H9 (cell line): ENCODE data around the gene DHRSX. TPM values are rescaled to one million over a fixed set of nuclear protein-coding genes. Genes with fewer than 3 reads are reported as not detected.

Experiments used
- DNase-seq: peaks from one replicate; pipeline ENCODE4 v3.0.0-alpha.2; 2017
- H2AFZ ChIP-seq: one replicate; pipeline ENCODE4 v1.6.1; 2013; ENCODE audit warnings: mild to moderate bottlenecking, low read length, control low read depth, moderate library complexity
- H2AK5ac ChIP-seq: 2 replicates; pipeline ENCODE4 v1.6.1; 2013; ENCODE audit warnings: low read length, control low read depth, mixed read lengths; ENCODE audit not compliant: insufficient read length
- H2BK120ac ChIP-seq: one replicate; pipeline ENCODE4 v1.6.1; 2013; ENCODE audit warnings: low read depth, mild to moderate bottlenecking, low read length, control low read depth, inconsistent platforms; ENCODE audit not compliant: poor library complexity, severe bottlenecking
- H2BK12ac ChIP-seq: 2 replicates; pipeline ENCODE4 v1.6.1; 2013; ENCODE audit warnings: low read length, control low read depth, mixed read lengths, low read depth; ENCODE audit not compliant: insufficient read length
- H2BK15ac ChIP-seq: 2 replicates; pipeline ENCODE4 v1.6.1; 2013; ENCODE audit warnings: low read depth, low read length, control low read depth
- H2BK20ac ChIP-seq: one replicate; pipeline ENCODE4 v1.6.1; 2013; ENCODE audit warnings: low read depth, mild to moderate bottlenecking, low read length, control low read depth, inconsistent platforms; ENCODE audit not compliant: poor library complexity, severe bottlenecking
- H2BK5ac ChIP-seq: 2 replicates; pipeline ENCODE4 v1.6.1; 2013; ENCODE audit warnings: low read length, control low read depth, mixed read lengths; ENCODE audit not compliant: insufficient read length
- H3K14ac ChIP-seq: 2 replicates; pipeline ENCODE4 v1.6.1; 2013; ENCODE audit warnings: low read length, control low read depth; ENCODE audit not compliant: insufficient read depth
- H3K18ac ChIP-seq: 2 replicates; pipeline ENCODE4 v1.6.1; 2013; ENCODE audit warnings: low read depth, mild to moderate bottlenecking, mixed read lengths, low read length, control low read depth; ENCODE audit not compliant: insufficient read length
- H3K23ac ChIP-seq: 2 replicates; pipeline ENCODE4 v1.6.1; 2013; ENCODE audit warnings: low read length, control low read depth, mixed read lengths, low read depth; ENCODE audit not compliant: insufficient read length
- H3K23me2 ChIP-seq: 2 replicates; pipeline ENCODE4 v1.6.1; 2013; ENCODE audit warnings: low read depth, mild to moderate bottlenecking, mixed read lengths, low read length, control low read depth; ENCODE audit not compliant: insufficient read length, poor library complexity, severe bottlenecking
- H3K27ac ChIP-seq: 2 replicates; pipeline ENCODE4 v1.5.1; 2013; ENCODE audit warnings: low read length, control low read depth, mixed read lengths, low read depth; ENCODE audit not compliant: insufficient read length
- H3K27me3 ChIP-seq: 2 replicates; pipeline ENCODE4 v1.6.1; 2013; ENCODE audit warnings: low read length, control low read depth, inconsistent platforms; ENCODE audit not compliant: insufficient read depth
- H3K4ac ChIP-seq: 2 replicates; pipeline ENCODE4 v1.6.1; 2013; ENCODE audit warnings: low read depth, mild to moderate bottlenecking, control low read depth, inconsistent platforms, low read length, moderate library complexity
- H3K4me1 ChIP-seq: 2 replicates; pipeline ENCODE4 v1.6.1; 2013; ENCODE audit warnings: low read length, control low read depth, inconsistent platforms; ENCODE audit not compliant: insufficient read depth
- H3K4me2 ChIP-seq: 2 replicates; pipeline ENCODE4 v1.6.1; 2013; ENCODE audit warnings: low read length, control low read depth, mixed read lengths; ENCODE audit not compliant: insufficient read length, insufficient read depth
- H3K56ac ChIP-seq: 2 replicates; pipeline ENCODE4 v1.6.1; 2013; ENCODE audit warnings: low read depth, mild to moderate bottlenecking, mixed read lengths, low read length, control low read depth; ENCODE audit not compliant: insufficient read length
- H3K79me1 ChIP-seq: 2 replicates; pipeline ENCODE4 v1.6.1; 2013; ENCODE audit warnings: low read depth, mild to moderate bottlenecking, moderate library complexity, low read length, control low read depth, inconsistent platforms; ENCODE audit not compliant: insufficient read depth, poor library complexity, severe bottlenecking
- H3K79me2 ChIP-seq: 2 replicates; pipeline ENCODE4 v1.6.1; 2013; ENCODE audit warnings: low read length, control low read depth, inconsistent platforms; ENCODE audit not compliant: insufficient read depth
- H3K9ac ChIP-seq: 2 replicates; pipeline ENCODE4 v1.6.1; 2013; ENCODE audit warnings: low read length, control low read depth, mixed read lengths; ENCODE audit not compliant: insufficient read length; ENCODE audit errors: extremely low read depth
- H3K9me3 ChIP-seq: one replicate; pipeline ENCODE4 v1.6.1; 2013; ENCODE audit warnings: low read depth, low read length, inconsistent platforms; ENCODE audit not compliant: control insufficient read depth
- H3T11ph ChIP-seq: one replicate; pipeline ENCODE4 v1.6.1; 2013; ENCODE audit warnings: mild to moderate bottlenecking, low read length, control low read depth, inconsistent platforms
- H4K20me1 ChIP-seq: one replicate; pipeline ENCODE4 v1.6.1; 2013; ENCODE audit not compliant: control insufficient read depth, insufficient read length, insufficient read depth
- H4K5ac ChIP-seq: 2 replicates; pipeline ENCODE4 v1.6.1; 2013; ENCODE audit warnings: low read depth, mild to moderate bottlenecking, mixed read lengths, low read length, control low read depth; ENCODE audit not compliant: insufficient read length
- H4K8ac ChIP-seq: replicated peaks from 2 replicates; pipeline ENCODE4 v1.6.1; 2013; ENCODE audit warnings: low read length, control low read depth, mixed read lengths, low read depth; ENCODE audit not compliant: insufficient read length
- H4K91ac ChIP-seq: 2 replicates; pipeline ENCODE4 v1.6.1; 2013; ENCODE audit warnings: low read depth, mild to moderate bottlenecking, moderate library complexity, mixed read lengths, low read length, control low read depth; ENCODE audit not compliant: insufficient read length
- H3K27ac Mint-ChIP-seq, 3 experiments: 2 replicates in 2 of 3; 3 replicates in 1 of 3; pipeline ENCODE4 v1.8.0; 2020 to 2021; ENCODE audit warnings: mixed read lengths in 3 of 3, mild to moderate bottlenecking in 1 of 3, moderate library complexity in 1 of 3
- H3K27me3 Mint-ChIP-seq: 2 replicates; pipeline ENCODE4 v1.8.0; 2021; ENCODE audit warnings: low read depth, mild to moderate bottlenecking, moderate library complexity, mixed read lengths
- H3K36me3 Mint-ChIP-seq, 3 experiments: 2 replicates in 2 of 3; 3 replicates in 1 of 3; pipeline ENCODE4 v1.8.0; 2020 to 2021; ENCODE audit warnings: low read depth in 3 of 3, mixed read lengths in 3 of 3; ENCODE audit not compliant: insufficient read depth in 1 of 3
- H3K4me1 Mint-ChIP-seq, 2 experiments: 2 replicates each; pipeline ENCODE4 v1.8.0; 2020; ENCODE audit warnings: mixed read lengths in 2 of 2
- H3K4me3 Mint-ChIP-seq, 2 experiments: 2 replicates in 1 of 2; 3 replicates in 1 of 2; pipeline ENCODE4 v1.8.0; 2020 to 2021; ENCODE audit warnings: mild to moderate bottlenecking in 2 of 2, mixed read lengths in 2 of 2, moderate library complexity in 1 of 2
- H3K9me3 Mint-ChIP-seq, 2 experiments: 2 replicates in 1 of 2; 3 replicates in 1 of 2; pipeline ENCODE4 v1.8.0; 2020; ENCODE audit warnings: mild to moderate bottlenecking in 2 of 2, mixed read lengths in 2 of 2, moderate library complexity in 1 of 2
- CTCF ChIP-seq: fragments of 200-600 bp; sonication (generic); conservative IDR thresholded peaks from 3 replicates; pipeline ENCODE4 v1.8.0; 2021; ENCODE audit warnings: antibody characterized with exemption, mild to moderate bottlenecking
- WGBS: extraction: QIAGEN DNeasy Blood & Tissue Kit; methylation state at CpG from one replicate; pipeline ENCODE4 v1.1.7; 2013; ENCODE audit warnings: missing lambda C conversion rate, low lambda C conversion rate, mixed read lengths; ENCODE audit not compliant: insufficient read length; ENCODE audit errors: extremely low coverage; 5-methylcytosine and 5-hydroxymethylcytosine counted together
- total RNA-seq: library from RNA; stranded (reverse); gene quantifications from 2 replicates; pipeline ENCODE4 v1.2.1, GENCODE V29; 2021

The DHRSX gene
- total RNA-seq, 1 experiment from 2014 or later, result 44.0 TPM

DNA sequence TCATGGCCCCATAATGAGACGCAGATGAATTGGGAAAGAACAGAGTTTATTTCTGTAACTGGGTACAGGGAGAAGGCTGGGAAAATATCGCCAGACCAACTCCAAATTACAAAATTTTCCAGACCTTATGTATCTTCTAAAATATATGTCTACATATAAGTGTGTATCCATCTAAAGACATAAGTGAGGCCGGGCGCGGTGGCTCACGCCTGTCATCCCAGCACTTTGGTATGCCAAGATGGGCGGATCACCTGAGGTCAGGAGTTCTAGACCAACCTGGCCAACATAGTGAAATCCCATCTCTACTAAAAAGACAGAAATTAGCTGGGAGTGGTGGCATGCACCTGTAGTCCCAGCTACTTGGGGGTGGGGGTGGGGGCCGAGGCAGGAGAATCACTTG lies 11.7 kb upstream of the DHRSX start:
- H2BK15ac ChIP-seq, result no peak overlapping the region
- no peak overlapping the region for H3T11ph ChIP-seq
- H3K9ac ChIP-seq, result no peak overlapping the region
- no peak overlapping the region for H4K91ac ChIP-seq
- DNase-seq, result no peak
- H3K4ac ChIP-seq, result no peak overlapping the region
- peaks cover 0 to 7% (median 0%) of the 10 kb centered on the region in 3 experiments; a peak in 1 of 7 replicates for H3K36me3 Mint-ChIP-seq
- no peak overlapping the region for H2AK5ac ChIP-seq
- no peak overlapping the region for H4K8ac ChIP-seq
- no peaks in the 10 kb centered on the region for H3K23me2 ChIP-seq
- H3K56ac ChIP-seq, result no peak overlapping the region
- no peak overlapping the region for H2BK120ac ChIP-seq
- H3K9me3 Mint-ChIP-seq, result no peaks in the 10 kb centered on the region; a peak in 1 of 5 replicates
- H2BK12ac ChIP-seq, result no peak overlapping the region
- no peak overlapping the region for H2AFZ ChIP-seq
- H4K5ac ChIP-seq, result no peak overlapping the region
- H2BK20ac ChIP-seq, result no peak overlapping the region
- no peaks in the 10 kb centered on the region for H3K79me1 ChIP-seq
- H3K4me1 Mint-ChIP-seq, result peaks cover 13 to 15% of the 10 kb centered on the region in 2 experiments
- H3K18ac ChIP-seq, result no peak overlapping the region
- peaks cover 2% of the 10 kb centered on the region; the same call in 1 of the 2 replicates for H3K27me3 Mint-ChIP-seq
- H3K14ac ChIP-seq, result no peak overlapping the region
- H3K9me3 ChIP-seq, result no peaks in the 10 kb centered on the region
- H3K27ac Mint-ChIP-seq, result peak overlapping the region in 1 of 3 experiments; percentile 31; a peak in 1 of 7 replicates
- H4K20me1 ChIP-seq, result no peaks in the 10 kb centered on the region
- TF ChIP-seq CTCF, result no peak
- no peaks in the 10 kb centered on the region for H3K27me3 ChIP-seq
- H3K4me3 Mint-ChIP-seq, result no peak overlapping the region
- no peak overlapping the region for H2BK5ac ChIP-seq
- no peak overlapping the region for H3K4me2 ChIP-seq
- H3K79me2 ChIP-seq, result no peaks in the 10 kb centered on the region
- no CpG with 5 or more reads among the region's 8 CpGs for WGBS
- no peak overlapping the region for H3K27ac ChIP-seq
- H3K23ac ChIP-seq, result no peak overlapping the region
- no peaks in the 10 kb centered on the region for H3K4me1 ChIP-seq
